Activated B cell treated with CpG ODN at 0.5 μM for 24 hours (primary cell): ENCODE results near the gene MRPL14. TPM values are rescaled to one million over a fixed set of nuclear protein-coding genes. Genes with fewer than 3 reads are reported as not detected.
A peak's percentile ranks its signal among the peaks of the same experiment; 100 is the strongest.
"Not testable (repeated sequence)": the region's sequence is repeated elsewhere in the genome, so short reads cannot be mapped to it uniquely, and the experiment has no call there.

Experiments used
- ATAC-seq: fragments of 200-7000 bp; cut with Tn5 transposase; one replicate; pipeline ENCODE4 v1.10.0; 2021; ENCODE audit warnings: low read depth, mild to moderate bottlenecking, moderate library complexity
- CTCF ChIA-PET: fragments of 350-600 bp; sonication (Branson Sonifier 250); formaldehyde crosslinking; loops from one replicate; lab custom pipeline; 2021; ENCODE audit warnings: antibody characterized with exemption; lab: Charles Lee
- POLR2A ChIA-PET: fragments of 350-600 bp; sonication (Branson Sonifier 250); formaldehyde crosslinking; loops from one replicate; lab custom pipeline; 2021; ENCODE audit warnings: antibody characterized with exemption; lab: Charles Lee
- DNase-seq: peaks from one replicate; pipeline ENCODE4 v3.0.0; 2022
- H3K27ac Mint-ChIP-seq: one replicate; pipeline ENCODE4 v1.8.0; 2020; ENCODE audit warnings: mixed read lengths
- H3K27me3 Mint-ChIP-seq: one replicate; pipeline ENCODE4 v1.8.0; 2021; ENCODE audit warnings: mixed read lengths
- H3K36me3 Mint-ChIP-seq: one replicate; pipeline ENCODE4 v1.8.0; 2021; ENCODE audit warnings: low read depth, mixed read lengths
- H3K4me1 Mint-ChIP-seq: one replicate; pipeline ENCODE4 v1.8.0; 2021; ENCODE audit warnings: mixed read lengths
- H3K4me3 Mint-ChIP-seq: one replicate; pipeline ENCODE4 v1.8.0; 2020; ENCODE audit warnings: mild to moderate bottlenecking, mixed read lengths
- H3K9me3 Mint-ChIP-seq: one replicate; pipeline ENCODE4 v1.8.0; 2020; ENCODE audit warnings: mixed read lengths
- CTCF ChIP-seq: fragments of 200-600 bp; IDR thresholded peaks from one replicate; pipeline ENCODE4 v1.8.0; 2022; ENCODE audit warnings: antibody characterized with exemption, mild to moderate bottlenecking
- intact Hi-C: fragments of 100-400 bp; cut with micrococcal nuclease; formaldehyde crosslinking; loops from one replicate; pipeline ENCODE4 v1.15.1; 2024
- total RNA-seq: library from RNA; stranded (reverse); gene quantifications from 2 replicates; pipeline ENCODE4 v1.2.3, GENCODE V29; 2022

The MRPL14 gene
- total RNA-seq, 1 donor from 2014 or later = 45.5 TPM

GRCh38 chr6:44099192-44099591 is 28.1 kb downstream of the MRPL14 start:
- no peak overlapping the region for H3K27ac Mint-ChIP-seq
- H3K4me3 Mint-ChIP-seq = no peak overlapping the region
- CTCF ChIA-PET = no interaction called here
- no peaks in the 10 kb centered on the region for H3K9me3 Mint-ChIP-seq
- intact Hi-C loops = no loop called here
- no peaks in the 10 kb centered on the region for H3K27me3 Mint-ChIP-seq
- H3K36me3 Mint-ChIP-seq = peaks cover 47% of the 10 kb centered on the region
- POLR2A ChIA-PET = no interaction called here
- H3K4me1 Mint-ChIP-seq = peaks cover 2% of the 10 kb centered on the region
- DNase-seq = no peak
- TF ChIP-seq CTCF = no peak
- no peak for ATAC-seq

GRCh38 chr6:44097782-44098317 is 29.4 kb downstream of the MRPL14 start:
- TF ChIP-seq CTCF = no peak
- Mint-ChIP-seq H3K36me3 (peaks cover 41% of the 10 kb centered on the region), H3K27ac (no peak overlapping the region), H3K4me3 (no peak overlapping the region), H3K4me1 (peaks cover 2% of the 10 kb centered on the region), H3K27me3 (no peaks in the 10 kb centered on the region), H3K9me3 (no peaks in the 10 kb centered on the region)
- DNase-seq (no peak), ATAC-seq (no peak)
- ChIA-PET CTCF (interaction anchor here (0.8 to 2.6 kb wide), 8 partner anchors 23 to 239 kb away, joined by 3 to 18 read pairs (median 4); no protein-coding TSS in a partner anchor), POLR2A (no interaction called here)
- intact Hi-C loops = no loop called here

GRCh38 chr6:44096612-44097011 is 30.6 kb downstream of the MRPL14 start:
- peaks cover 2% of the 10 kb centered on the region for H3K4me1 Mint-ChIP-seq
- H3K4me3 Mint-ChIP-seq = no peak overlapping the region
- no peak overlapping the region for H3K27ac Mint-ChIP-seq
- no peaks in the 10 kb centered on the region for H3K27me3 Mint-ChIP-seq
- intact Hi-C loops = loop anchor here (1.0 kb wide), 4 partner anchors 30 to 242 kb away; no protein-coding TSS in a partner anchor
- peak; percentile 54 for DNase-seq
- ChIA-PET POLR2A (interaction anchor here (0.6 to 0.9 kb wide), 5 partner anchors 31 to 209 kb away, joined by 3 to 5 read pairs (median 3); partner anchors contain the start of genes MRPL14 and TMEM63B), CTCF (interaction anchor here (0.6 to 3.3 kb wide), 11 partner anchors 15 to 339 kb away, joined by 3 to 25 read pairs (median 4); no protein-coding TSS in a partner anchor)
- H3K9me3 Mint-ChIP-seq = no peaks in the 10 kb centered on the region
- H3K36me3 Mint-ChIP-seq = peaks cover 35% of the 10 kb centered on the region
- ATAC-seq = peak; percentile 96
- no peak for TF ChIP-seq CTCF

GRCh38 chr6:44095243-44095623 is 32.0 kb downstream of the MRPL14 start:
- peaks cover 24% of the 10 kb centered on the region for H3K36me3 Mint-ChIP-seq
- intact Hi-C loops, H3K9me3 Mint-ChIP-seq, H3K27ac Mint-ChIP-seq, ATAC-seq, H3K27me3 Mint-ChIP-seq, H3K4me1 Mint-ChIP-seq, DNase-seq, H3K4me3 Mint-ChIP-seq: not testable (repeated sequence)
- CTCF ChIA-PET = interaction anchor here (1.4 to 3.3 kb wide), 3 partner anchors 9 to 209 kb away, joined by 3 to 25 read pairs (median 5); no protein-coding TSS in a partner anchor
- POLR2A ChIA-PET = interaction anchor here (0.6 kb wide), 1 partner anchor 10 kb away, joined by 8 read pairs; no protein-coding TSS in a partner anchor

- no peak overlapping the region for H3K27ac Mint-ChIP-seq
- no peak for TF ChIP-seq CTCF
- intact Hi-C loops = no loop called here
- DNase-seq (no peak), ATAC-seq (no peak)
- no peak overlapping the region for H3K4me3 Mint-ChIP-seq
- ChIA-PET CTCF (interaction anchor here (0.5 to 3.3 kb wide), 5 partner anchors 9 to 210 kb away, joined by 3 to 25 read pairs (median 3); no protein-coding TSS in a partner anchor), POLR2A (no interaction called here)
- H3K36me3 Mint-ChIP-seq = peaks cover 22% of the 10 kb centered on the region
- H3K27me3 Mint-ChIP-seq = no peaks in the 10 kb centered on the region
- no peaks in the 10 kb centered on the region for H3K9me3 Mint-ChIP-seq
- peaks cover 2% of the 10 kb centered on the region for H3K4me1 Mint-ChIP-seq
These were observed 32.6 kb downstream of the MRPL14 start for GRCh38 chr6:44094403-44095242.
